ENCODE measurements around the gene MAPK11. TPM values are rescaled to one million over a fixed set of nuclear protein-coding genes. Genes with fewer than 3 reads are reported as not detected.

Gene MAPK11
- total and polyA plus RNA-seq, 2 donors (not counting 1 experiment from before 2014, with no cell fraction given): 2.6 to 7.6 TPM

DNA sequence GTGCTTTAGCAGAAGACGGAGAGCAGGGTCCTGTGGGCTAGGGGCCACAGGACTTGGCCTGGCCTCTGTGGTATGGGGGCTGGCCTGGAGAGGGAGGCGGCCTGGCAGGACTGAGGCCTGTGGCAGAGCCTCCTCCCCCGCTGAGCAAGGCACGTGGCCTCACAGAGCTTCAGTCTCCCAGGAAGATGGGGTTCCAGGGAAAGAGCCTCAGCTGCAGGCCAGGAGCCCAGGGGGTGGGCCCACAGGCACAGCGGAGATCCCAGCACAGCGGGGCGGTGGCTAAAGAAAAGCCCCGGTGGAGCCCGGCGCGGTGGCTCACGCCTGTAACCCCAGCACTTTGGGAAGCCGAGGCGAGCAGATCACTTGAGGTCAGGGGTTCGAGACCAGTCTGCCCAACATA, 10.9 kb downstream of the MAPK11 start:
- Histone ChIP-seq H3K36me3 (ENCODE audit: control insufficient read depth, insufficient read depth, low read length) (peaks cover 16% of the 10 kb centered on the region), H3K9ac (ENCODE audit: insufficient read depth, low read length) (peak overlapping the region; percentile 7), H3K79me2 (ENCODE audit: control insufficient read depth, insufficient read depth, low read length) (peaks cover 8% of the 10 kb centered on the region), H4K20me1 (ENCODE audit: control insufficient read depth, extremely low read depth, insufficient read depth, low read length) (no peaks in the 10 kb centered on the region), H3K27me3 (ENCODE audit: control insufficient read depth, insufficient read depth, low read length) (no peaks in the 10 kb centered on the region), H3K4me1 (ENCODE audit: control insufficient read depth, extremely low read depth, insufficient read depth, low read length) (peaks cover 6% of the 10 kb centered on the region), H3K27ac (ENCODE audit: insufficient read depth, low read length) (no peak overlapping the region), H2AFZ (ENCODE audit: low read length) (no peak overlapping the region), H3K9me3 (ENCODE audit: control insufficient read depth, insufficient read depth, low read depth, low read length) (no peaks in the 10 kb centered on the region), H3K4me2 (ENCODE audit: extremely low read depth, insufficient read depth, low read length) (no peak overlapping the region), H3K4me3 (replicated peaks in 1 of 4; ENCODE audit: control extremely low read depth in 1 of 4, insufficient read depth in 1 of 4, low read depth in 3 of 4, low read length in 4 of 4) (no peak overlapping the region)
- DNase-seq (ENCODE audit: low read depth in 2 of 2): no peak
- TF ChIP-seq EZH2 (IDR thresholded peaks at IDR 0.05; ENCODE audit: low read length, missing control alignments) (no peak), CTCF (conservative IDR thresholded peaks at IDR 0.05 in 1 of 2, IDR thresholded peaks at IDR 0.05 in 1 of 2; ENCODE audit: low read depth in 1 of 2, low read length in 2 of 2) (no peak)

DNA sequence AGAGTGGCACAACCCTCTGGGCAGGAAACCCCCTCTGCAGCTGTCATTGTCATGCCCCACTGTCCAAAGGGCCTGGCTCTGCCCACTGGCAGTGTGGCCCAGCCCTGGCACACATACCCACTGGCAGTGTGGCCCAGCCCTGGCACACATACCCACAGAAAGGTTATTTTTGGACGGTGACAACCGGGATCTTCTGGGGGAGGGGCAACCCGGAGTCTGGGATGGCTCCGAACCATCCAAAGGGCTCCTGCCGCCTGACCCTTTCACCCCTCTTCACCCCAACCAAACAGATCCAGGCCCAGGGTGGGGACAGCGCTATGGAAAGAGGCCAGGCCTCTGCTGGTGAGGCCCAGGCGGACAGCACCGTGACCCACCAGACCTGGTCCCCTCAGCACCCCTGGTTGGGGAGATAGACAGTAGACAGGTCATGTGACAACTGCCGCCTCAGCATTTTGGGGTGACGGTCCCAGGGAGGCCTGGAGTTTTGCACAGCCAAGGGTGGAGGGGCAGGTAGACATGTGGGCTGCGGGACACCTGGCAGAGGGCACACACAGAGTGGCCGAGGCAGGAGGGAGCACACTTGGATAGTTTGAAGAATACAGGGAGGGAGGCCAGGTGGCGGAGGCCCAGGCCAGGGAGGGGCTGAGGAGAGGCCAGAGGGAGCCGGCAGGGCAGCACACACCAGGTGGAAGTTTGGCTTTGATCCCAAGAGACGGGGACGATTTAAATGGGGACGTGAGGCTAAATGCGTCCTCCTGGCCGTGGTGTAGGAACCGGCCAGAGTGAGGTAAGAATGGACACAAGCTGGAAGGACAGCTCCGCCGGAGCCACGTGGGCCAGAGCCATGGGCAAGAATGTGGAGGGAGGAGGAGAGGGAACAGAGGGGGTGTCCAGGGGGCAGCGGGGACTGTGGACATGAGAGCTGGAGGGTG, 11.6 kb downstream of the MAPK11 start:
- peaks cover 8% of the 10 kb centered on the region for H3K79me2 ChIP-seq (ENCODE audit: control insufficient read depth, insufficient read depth, low read length)
- peaks cover 6% of the 10 kb centered on the region for H3K4me1 ChIP-seq (ENCODE audit: control insufficient read depth, extremely low read depth, insufficient read depth, low read length)
- H2AFZ ChIP-seq (ENCODE audit: low read length): no peak overlapping the region
- no peak for DNase-seq (ENCODE audit: low read depth in 2 of 2)
- no peak for TF ChIP-seq EZH2 (IDR thresholded peaks at IDR 0.05; ENCODE audit: low read length, missing control alignments)
- TF ChIP-seq CTCF (conservative IDR thresholded peaks at IDR 0.05 in 1 of 2, IDR thresholded peaks at IDR 0.05 in 1 of 2; ENCODE audit: low read depth in 1 of 2, low read length in 2 of 2): no peak
- no peaks in the 10 kb centered on the region for H3K27me3 ChIP-seq (ENCODE audit: control insufficient read depth, insufficient read depth, low read length)
- no peaks in the 10 kb centered on the region for H3K9me3 ChIP-seq (ENCODE audit: control insufficient read depth, insufficient read depth, low read depth, low read length)
- no peak overlapping the region for H3K9ac ChIP-seq (ENCODE audit: insufficient read depth, low read length)
- peaks cover 16% of the 10 kb centered on the region for H3K36me3 ChIP-seq (ENCODE audit: control insufficient read depth, insufficient read depth, low read length)
- no peak overlapping the region for H3K4me3 ChIP-seq (replicated peaks in 1 of 4; ENCODE audit: control extremely low read depth in 1 of 4, insufficient read depth in 1 of 4, low read depth in 3 of 4, low read length in 4 of 4)
- no peaks in the 10 kb centered on the region for H4K20me1 ChIP-seq (ENCODE audit: control insufficient read depth, extremely low read depth, insufficient read depth, low read length)
- H3K27ac ChIP-seq (ENCODE audit: insufficient read depth, low read length): no peak overlapping the region
- no peak overlapping the region for H3K4me2 ChIP-seq (ENCODE audit: extremely low read depth, insufficient read depth, low read length)

- no peak for DNase-seq (ENCODE audit: low read depth in 2 of 2)
- no peak for TF ChIP-seq CTCF (conservative IDR thresholded peaks at IDR 0.05 in 1 of 2, IDR thresholded peaks at IDR 0.05 in 1 of 2; ENCODE audit: low read depth in 1 of 2, low read length in 2 of 2)
- no peak for TF ChIP-seq EZH2 (IDR thresholded peaks at IDR 0.05; ENCODE audit: low read length, missing control alignments)
- H3K36me3 ChIP-seq (ENCODE audit: control insufficient read depth, insufficient read depth, low read length): peaks cover 19% of the 10 kb centered on the region
- H3K9ac ChIP-seq (ENCODE audit: insufficient read depth, low read length): no peak overlapping the region
- no peak overlapping the region for H3K4me2 ChIP-seq (ENCODE audit: extremely low read depth, insufficient read depth, low read length)
- no peaks in the 10 kb centered on the region for H3K9me3 ChIP-seq (ENCODE audit: control insufficient read depth, insufficient read depth, low read depth, low read length)
- H3K4me1 ChIP-seq (ENCODE audit: control insufficient read depth, extremely low read depth, insufficient read depth, low read length): peaks cover 6% of the 10 kb centered on the region
- H2AFZ ChIP-seq (ENCODE audit: low read length): no peak overlapping the region
- peaks cover 8% of the 10 kb centered on the region for H3K79me2 ChIP-seq (ENCODE audit: control insufficient read depth, insufficient read depth, low read length)
- H3K4me3 ChIP-seq (replicated peaks in 1 of 4; ENCODE audit: control extremely low read depth in 1 of 4, insufficient read depth in 1 of 4, low read depth in 3 of 4, low read length in 4 of 4): no peak overlapping the region
- no peaks in the 10 kb centered on the region for H4K20me1 ChIP-seq (ENCODE audit: control insufficient read depth, extremely low read depth, insufficient read depth, low read length)
- no peaks in the 10 kb centered on the region for H3K27me3 ChIP-seq (ENCODE audit: control insufficient read depth, insufficient read depth, low read length)
- no peak overlapping the region for H3K27ac ChIP-seq (ENCODE audit: insufficient read depth, low read length)
Observed at GRCh38 chr22:50257451-50258360, 12.5 kb downstream of the MAPK11 start.

Measured in fibroblast of lung (primary cell).